Daoy (cell line): ENCODE data around the gene PDZD11. TPM values are rescaled to one million over a fixed set of nuclear protein-coding genes. Genes with fewer than 3 reads are reported as not detected.
A peak's percentile ranks its signal among the peaks of the same experiment; 100 is the strongest.

Source experiments
- DNase-seq: peaks from one replicate; pipeline ENCODE4 v3.0.0-alpha.2; 2015; ENCODE audit warnings: low read depth
- total RNA-seq: library from RNA; depleted of rRNA; stranded (reverse); fragments of >200 nt; shearing (Covaris generic); gene quantifications from 2 replicates; pipeline ENCODE4 v1.2.3, GENCODE V29; 2014; rRNA removed

PDZD11 gene
- total RNA-seq, 1 experiment from 2014 or later, result 50.5 TPM

GRCh38 chrX:70257423-70258288 lies 32.1 kb downstream of the PDZD11 start:
- DNase-seq, result no peak

GRCh38 chrX:70255452-70255851 lies 34.3 kb downstream of the PDZD11 start:
- no peak for DNase-seq

DNA sequence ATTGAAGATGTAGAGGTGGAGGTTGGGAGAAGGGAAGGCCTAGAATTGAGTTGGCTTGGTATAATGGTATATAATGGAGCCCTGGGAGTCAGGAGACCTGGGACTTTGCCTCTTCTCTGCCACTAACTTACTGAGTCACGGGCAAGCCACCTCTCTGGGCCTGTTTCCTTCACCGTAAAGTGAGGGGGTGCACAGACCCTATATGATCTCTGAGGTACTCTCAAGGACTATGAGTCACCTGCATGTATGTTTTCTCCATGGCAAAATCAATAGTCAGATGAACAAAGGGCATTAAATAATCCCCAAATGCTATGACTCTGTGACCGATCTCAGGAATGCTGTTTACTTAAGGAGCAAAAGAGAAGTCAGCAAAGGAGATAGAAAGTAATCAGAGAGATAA lies 34.8 kb downstream of the PDZD11 start:
- no peak for DNase-seq

DNA sequence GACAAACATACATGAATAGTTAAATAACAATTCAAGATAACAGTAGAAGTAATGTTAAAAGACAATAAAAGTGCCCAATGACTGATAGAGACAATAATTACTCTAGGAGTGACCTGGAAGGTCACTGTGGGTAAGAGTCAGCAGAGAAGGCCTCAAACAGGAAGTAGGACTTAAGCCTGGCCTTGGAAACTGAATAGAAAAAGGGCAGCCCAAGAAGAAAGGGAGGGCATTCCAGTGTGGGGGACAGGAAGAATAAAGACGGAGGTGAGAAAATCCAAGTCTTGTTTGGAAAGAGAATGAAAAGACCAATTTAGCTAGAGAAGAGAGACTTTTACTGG lies 35.7 kb downstream of the PDZD11 start:
- no peak for DNase-seq

DNA sequence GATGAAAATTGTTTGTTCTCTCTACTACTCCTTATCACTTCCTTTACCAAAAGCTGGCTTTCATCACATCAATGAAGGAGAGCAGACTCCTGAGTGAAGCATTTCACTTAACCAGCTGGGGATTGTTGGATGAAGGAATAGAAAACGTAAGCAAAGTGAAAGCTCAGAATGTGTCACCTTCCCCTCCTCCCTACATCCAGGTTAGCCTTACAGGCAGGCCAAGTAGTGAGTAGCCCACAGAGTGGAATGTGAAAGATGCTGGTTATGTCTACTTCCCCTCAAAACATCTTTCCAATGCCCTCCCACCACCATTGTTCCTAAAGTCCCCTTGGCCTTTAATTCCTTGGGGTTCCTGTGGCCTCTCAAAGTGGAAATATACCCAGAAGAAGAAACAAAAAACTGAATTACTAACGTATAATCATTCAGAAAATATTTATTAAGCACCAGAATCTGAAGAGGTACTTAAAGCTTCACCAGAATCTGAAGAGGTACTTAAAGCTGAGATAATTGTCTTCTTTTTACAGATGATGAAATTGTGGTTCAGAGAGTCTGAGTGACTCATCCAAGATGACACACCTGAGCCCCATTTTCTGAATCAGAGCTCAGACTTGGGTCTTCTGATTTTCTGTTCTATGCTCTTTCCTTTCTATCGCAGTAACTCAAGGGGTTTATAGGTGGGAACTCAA lies 36.2 kb downstream of the PDZD11 start:
- peak; percentile 10 for DNase-seq

GRCh38 chrX:70252491-70252890 lies 37.2 kb downstream of the PDZD11 start:
- no peak for DNase-seq

- no peak for DNase-seq
Measured at GRCh38 chrX:70247252-70247651, 42.5 kb downstream of the PDZD11 start.

DNA sequence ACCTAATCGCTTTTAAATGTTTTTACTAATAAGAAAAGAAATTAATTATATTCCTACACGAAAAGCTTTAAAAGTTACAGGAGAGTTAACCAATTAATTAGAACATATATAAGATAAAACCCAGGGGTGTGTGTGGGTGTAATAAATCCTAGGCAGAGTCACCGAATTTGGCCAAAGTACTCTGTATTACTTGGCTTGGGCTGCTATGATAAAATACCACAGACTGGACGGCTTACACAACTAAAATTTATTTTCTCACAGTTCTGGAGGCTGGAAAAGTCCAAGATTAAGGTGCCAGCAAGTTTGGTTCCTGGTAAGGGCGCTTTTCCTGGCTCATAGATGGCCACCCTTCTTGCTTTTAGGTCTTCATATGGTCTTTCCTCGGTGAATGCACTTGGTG lies 44.8 kb downstream of the PDZD11 start:
- DNase-seq, result no peak

DNA sequence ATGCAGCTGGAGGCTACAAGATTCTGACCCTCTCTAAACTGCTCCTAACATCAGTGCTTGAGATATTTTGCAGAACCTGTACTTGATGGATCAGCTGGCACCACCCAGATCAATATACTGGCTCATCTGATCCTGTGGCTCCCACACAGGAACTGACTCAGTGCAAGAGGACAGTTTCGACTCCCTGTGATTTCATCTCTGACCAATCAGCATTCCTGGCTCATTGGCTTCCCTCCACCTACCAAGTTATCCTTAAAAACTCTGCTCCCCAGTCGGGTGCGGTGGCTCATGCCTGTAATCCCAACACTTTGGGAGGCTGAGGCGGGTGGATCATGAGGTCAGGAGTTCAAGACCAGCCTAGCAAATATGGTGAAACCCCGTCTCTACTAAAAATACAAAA lies 46.1 kb downstream of the PDZD11 start:
- peak; percentile 24 for DNase-seq

DNA sequence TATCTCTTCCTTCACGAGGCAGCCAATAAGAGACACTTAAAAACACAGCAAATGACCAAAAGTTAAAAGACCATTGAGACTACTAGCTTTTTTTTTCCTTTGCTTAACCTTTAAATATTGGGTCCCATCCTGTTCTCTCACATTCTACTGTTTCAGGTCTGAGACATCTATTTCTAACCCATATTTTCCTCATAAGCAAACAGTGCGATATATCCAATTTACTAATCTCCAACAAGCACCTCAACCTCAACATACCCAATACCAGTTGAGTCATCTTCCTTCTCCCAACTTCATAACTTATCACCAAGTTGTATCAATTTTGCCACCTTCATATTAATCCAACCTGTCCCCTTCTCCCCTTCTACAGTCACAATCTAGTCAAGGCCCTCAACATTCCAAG lies 48.2 kb downstream of the PDZD11 start:
- DNase-seq, result no peak

DNA sequence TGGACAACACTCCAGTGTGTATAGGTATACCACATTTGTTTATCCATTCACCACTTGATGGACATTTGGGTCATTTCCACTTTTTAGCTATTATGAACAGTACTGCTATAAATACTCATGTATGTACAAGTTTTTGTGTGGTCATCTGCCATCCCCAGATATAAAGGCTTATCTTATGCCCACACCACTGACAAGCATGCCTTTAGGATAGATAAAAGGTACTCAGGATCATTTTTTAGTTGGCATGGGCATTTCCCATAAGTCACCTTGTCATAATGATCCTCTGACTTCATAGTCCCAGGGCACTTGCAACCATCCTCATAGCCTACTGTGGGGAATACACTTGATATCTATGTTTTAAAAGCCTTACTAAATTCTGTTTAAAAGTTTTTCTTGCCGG lies 49.0 kb downstream of the PDZD11 start:
- no peak for DNase-seq

Other genes starting within 250 kb of the PDZD11 start
- not detected in 2 replicates for gene AWAT2, start 240.0 kb downstream of the PDZD11 start, total RNA-seq
- gene OTUD6A, start 227.5 kb downstream of the PDZD11 start, total RNA-seq, result not detected in 2 replicates
- gene IGBP1, start 156.5 kb downstream of the PDZD11 start, total RNA-seq, result 39.5 and 47.1 TPM in 2 replicates
- 0.11 TPM in 1 of 2 replicates, not detected in the other for gene DGAT2L6, start 112.4 kb downstream of the PDZD11 start, total RNA-seq
- not detected in 2 replicates for gene AWAT1, start 55.3 kb downstream of the PDZD11 start, total RNA-seq
- gene P2RY4, start 29.7 kb downstream of the PDZD11 start, total RNA-seq, result not detected in 2 replicates
- gene ARR3, start 21.6 kb downstream of the PDZD11 start, total RNA-seq, result not detected in 2 replicates
- gene RAB41, start 7.8 kb downstream of the PDZD11 start, total RNA-seq, result not detected in 2 replicates
- 53.5 and 59.6 TPM in 2 replicates for gene KIF4A, start 177 bp upstream of the PDZD11 start, total RNA-seq
- gene GDPD2, start 133.4 kb upstream of the PDZD11 start, total RNA-seq, result not detected in 2 replicates
- gene DLG3, start 154.9 kb upstream of the PDZD11 start, total RNA-seq, result 5.9 and 10.1 TPM in 2 replicates